Astrocyte of the hippocampus (primary cell): ENCODE measurements around the gene LUM.
"Not testable (repeated sequence)": the region's sequence is repeated elsewhere in the genome, so short reads cannot be mapped to it uniquely, and the experiment has no call there.

Experiments used
- DNase-seq: peaks from one replicate; pipeline ENCODE4 v3.0.0; 2011; ENCODE audit warnings: low read depth, low spot score

Gene LUM

DNA sequence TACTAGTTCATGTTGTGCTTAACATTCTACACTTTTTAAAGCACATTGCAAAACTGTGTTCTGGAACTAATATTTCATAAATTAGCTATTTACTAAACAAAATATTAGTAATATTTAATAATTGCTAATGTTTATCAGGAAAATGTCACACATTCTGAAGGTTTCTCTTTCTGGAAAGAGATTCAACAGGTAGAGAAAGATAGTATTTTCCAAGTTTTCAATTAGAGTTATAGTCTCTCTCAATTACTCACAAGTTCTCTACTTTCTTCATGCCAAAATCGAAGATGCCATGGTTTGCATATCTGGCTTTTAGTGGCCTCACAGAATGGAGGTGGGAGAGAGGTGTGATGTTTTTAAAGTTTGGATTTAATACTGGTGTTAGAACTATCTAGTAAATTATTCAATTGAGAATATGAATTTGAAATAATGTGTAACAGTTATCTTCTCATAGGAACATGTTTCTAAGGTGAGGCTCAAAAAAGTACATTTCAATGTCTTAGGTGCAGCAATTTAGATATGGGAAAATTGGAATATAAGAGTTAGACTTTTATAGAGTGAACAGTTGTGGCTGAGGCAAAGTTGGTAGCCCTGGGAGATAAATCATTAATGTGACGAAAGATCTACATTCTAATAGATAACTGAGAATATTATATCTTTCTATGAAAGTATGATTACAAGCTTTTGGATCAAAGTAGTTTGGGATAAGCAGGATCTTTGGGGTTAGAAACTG lies 1.5 kb downstream of the LUM start:
- no peak for DNase-seq

GRCh38 chr12:91109148-91109564 lies 2.1 kb downstream of the LUM start:
- peak; percentile 68 for DNase-seq

DNA sequence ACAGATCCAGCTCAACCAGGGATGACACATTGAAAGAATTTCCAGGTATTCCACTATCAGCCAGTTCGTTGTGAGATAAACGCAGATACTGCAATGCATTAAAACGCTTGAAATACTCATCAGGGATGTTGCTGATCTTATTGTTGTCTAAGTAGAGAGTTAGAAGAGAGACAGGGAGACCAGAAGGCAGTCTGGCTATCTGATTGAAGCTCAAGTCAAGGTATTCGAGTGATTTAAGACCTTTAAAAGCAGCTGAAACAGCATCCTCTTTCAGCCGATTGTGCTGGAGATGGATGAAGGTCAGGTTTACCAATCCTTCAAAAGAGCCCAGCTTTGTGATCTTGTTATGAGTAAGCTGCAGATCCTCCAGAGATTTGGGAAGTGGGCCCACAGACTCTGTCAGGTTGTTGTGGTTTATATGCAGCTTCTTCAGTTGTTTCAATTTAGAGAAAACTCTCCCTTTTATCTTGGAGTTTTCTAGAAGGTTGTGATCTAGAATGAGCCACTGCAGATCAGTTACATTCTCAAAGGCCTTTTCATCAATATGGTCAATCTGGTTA lies 3.0 kb downstream of the LUM start:
- DNase-seq = no peak

DNA sequence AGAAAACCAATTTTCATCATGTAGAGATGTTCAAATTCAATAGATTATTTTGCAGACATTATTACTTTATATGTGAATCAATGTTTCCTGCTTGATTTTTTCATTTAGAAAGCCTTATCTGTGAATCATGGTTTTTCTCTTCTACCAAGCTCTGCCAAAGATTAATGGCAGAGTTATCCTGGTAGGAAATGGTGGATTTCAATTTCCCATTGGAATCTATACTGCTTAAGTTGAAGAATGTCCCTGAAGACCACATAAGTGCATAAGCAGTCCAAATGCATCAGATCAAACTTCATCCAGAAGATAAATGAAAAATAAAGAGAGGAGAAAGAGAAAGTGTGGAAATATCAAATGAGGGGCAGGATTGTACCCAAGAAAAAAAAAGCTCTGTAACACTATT lies 5.0 kb downstream of the LUM start:
- DNase-seq = no peak

DNA sequence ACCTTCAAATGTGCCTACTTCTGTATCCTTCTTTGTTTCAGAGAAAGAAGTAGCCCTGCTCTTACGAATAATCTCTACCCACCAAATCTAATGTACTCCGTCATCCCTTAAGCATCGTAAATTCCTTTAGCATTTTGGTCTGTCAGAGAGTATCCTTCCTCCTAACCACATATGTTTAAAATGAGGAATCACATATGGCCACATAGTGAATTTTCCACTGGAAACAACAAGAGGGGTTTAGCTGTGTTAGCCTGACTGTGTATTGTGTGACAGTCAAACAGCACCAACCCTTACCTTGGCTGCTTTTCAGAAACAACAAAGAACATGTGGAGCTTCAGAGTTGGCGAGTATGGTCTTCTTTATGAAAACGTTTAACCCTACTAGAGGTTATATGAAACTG lies 5.5 kb downstream of the LUM start:
- DNase-seq = no peak

- no peak for DNase-seq
Observed at GRCh38 chr12:91104812-91105466, 6.4 kb downstream of the LUM start.

DNA sequence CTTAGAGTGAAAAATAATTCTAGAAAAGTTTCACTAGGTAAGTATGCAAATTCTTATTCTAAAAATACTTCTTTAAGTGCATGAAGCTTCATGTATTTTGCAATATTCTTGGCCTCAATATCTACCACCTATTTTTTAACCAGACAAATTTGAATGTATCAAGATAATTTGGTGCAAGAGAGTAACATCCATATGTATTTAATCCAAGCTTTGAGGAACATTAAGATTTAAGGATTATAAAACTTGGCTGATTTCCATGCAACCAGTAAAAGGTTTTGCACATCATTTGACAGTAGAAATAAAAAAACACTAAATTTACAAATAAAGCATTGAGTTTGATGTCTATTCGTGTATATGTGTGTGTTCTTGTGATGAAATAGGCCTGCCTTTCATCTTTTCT lies 7.7 kb downstream of the LUM start:
- no peak for DNase-seq

- no peak for DNase-seq
Observed at GRCh38 chr12:91103101-91103500, 8.2 kb downstream of the LUM start.

DNA sequence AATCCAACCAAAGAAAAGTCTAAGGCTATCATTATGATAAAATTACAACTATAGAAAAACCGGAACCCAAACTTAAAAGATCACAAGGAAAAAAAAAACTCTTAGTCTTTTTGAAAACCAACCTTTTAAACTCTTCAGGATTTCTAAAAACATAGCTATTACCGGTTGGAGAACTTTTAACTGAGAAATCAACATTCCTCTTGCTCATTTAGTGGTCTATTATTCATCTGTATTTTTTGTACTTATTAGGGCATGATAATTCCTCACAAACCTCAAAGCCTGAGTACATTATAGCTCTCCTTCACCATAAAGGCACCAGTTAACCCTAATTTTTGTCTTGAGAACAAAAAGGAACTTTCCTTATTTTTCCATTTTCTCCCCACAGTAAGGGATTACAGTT lies 10.4 kb downstream of the LUM start:
- peak; percentile 74 for DNase-seq

DNA sequence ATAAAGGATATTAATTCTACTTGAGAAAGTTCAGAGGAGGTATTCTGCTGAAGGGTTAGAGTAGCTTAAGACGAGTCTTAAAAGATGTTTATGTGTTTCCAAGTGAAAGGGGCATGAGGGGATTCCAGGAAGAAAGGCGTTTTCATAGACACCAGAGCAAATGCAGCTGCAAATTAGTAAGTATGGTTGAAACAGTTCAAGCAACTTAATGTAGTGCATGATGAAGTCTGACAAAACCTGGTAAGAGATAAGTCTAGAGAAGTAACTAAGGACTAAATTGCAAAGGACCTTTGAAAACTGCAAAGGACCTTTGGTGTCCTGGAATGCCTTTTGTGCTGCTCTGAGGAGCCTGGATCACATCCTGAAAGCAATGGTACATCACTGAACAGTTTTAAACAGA lies 11.5 kb downstream of the LUM start:
- no peak for DNase-seq

DNA sequence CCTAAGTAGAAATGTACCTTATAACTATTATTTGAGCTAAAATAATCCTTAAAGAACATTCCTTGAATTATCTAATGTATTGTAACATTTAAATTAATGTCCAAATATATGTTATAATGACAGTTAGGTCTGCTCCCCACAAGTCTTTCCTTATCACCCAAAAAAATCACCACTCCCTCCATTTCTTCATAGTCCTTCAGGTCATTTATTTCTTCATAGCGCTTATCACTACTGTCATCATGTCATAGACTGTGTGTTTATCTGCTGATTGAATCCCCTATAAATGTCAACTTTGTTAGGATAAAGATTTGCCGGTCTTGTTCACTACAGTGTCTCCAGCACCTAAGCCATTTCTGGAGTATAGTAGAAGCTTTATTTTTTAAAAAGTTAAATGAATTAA lies 12.0 kb downstream of the LUM start:
- no peak for DNase-seq

- DNase-seq = peak; percentile 95
Observed at GRCh38 chr12:91098941-91099340, 12.4 kb downstream of the LUM start.

- peak; percentile 41 for DNase-seq
Observed at GRCh38 chr12:91098461-91098860, 12.8 kb downstream of the LUM start.

DNA sequence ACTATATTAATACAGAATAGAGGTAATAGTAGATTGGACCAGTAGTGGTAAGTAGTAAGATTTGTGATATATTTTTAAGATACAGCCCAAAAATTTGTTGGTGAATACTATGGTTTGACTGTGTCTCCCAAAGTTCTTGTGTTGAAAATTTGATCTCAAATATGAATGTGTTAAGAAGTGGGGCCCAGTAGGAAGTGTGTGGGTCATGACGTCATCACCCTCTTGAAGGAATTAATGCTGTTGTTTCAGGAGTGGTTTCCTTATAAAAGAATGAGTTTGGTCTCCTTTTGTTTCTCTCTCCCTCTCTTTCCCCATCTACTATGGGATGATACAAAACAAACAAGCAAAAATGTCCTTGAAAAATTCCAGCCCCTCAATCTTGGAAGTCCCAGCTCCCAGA lies 16.3 kb downstream of the LUM start:
- no peak for DNase-seq

GRCh38 chr12:91094032-91094662 lies 17.1 kb downstream of the LUM start:
- no peak for DNase-seq

- DNase-seq = no peak
Observed at GRCh38 chr12:91093341-91093740, 18.0 kb downstream of the LUM start.

- DNase-seq = peak; percentile 33
Observed at GRCh38 chr12:91091916-91092715, 19.2 kb downstream of the LUM start.

DNA sequence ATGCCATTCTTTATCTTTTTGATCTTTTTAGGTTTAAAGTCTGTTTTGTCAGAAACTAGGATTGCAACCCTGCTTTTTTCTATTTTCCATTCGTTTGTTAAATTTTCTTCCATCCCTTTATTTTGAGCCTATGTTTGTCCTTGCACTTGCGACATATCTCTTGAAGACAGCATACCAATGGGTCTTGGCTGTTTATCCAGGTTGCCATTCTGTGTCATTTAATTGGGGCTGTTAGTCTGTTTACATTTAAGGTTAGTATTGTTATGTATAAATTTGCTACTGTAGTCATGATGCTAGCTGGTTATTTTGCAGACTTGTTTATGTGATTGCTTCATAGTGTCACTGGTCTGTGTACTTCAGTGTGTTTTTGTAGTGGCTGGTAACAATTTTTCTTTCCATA lies 21.3 kb downstream of the LUM start:
- not testable (repeated sequence) for DNase-seq

DNA sequence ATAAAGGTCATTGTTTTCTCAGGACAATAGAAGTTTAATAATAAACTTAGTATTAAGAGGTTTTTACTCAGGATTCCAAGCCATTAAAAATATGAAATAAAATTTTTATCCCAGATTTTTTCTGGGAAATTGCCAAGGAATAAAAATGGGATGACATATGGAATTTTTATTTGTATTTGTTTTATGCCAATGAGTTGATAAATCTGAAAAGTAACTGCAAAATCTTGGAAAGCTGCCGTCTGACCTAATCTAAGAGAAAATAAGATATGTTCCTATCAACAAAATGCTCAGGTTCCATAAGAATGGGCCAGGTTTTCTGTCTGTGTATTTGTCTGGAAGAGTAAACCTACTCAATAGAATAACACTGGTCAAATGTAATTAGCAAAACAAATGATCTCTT lies 31.3 kb downstream of the LUM start:
- DNase-seq = no peak

DNA sequence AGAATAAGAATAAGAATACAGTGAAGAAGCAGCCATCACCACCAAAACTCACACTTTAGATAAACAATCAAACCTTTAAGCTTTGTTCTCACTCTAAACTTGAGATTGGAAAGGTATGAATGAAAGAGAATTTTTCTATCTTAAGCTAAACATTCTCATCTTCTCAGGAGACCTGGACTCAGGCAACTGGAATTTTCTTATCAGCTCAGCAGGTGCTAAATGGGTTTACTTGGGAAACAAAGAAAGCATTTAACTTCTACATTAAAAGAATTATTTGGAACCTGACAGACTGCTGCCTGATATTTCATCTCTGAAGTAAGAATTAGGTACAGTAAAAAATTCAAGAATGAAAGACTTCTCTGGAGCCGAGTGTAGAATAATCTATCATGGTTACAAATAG lies 32.8 kb downstream of the LUM start:
- DNase-seq = no peak

- no peak for DNase-seq
Observed at GRCh38 chr12:91077228-91077954, 33.9 kb downstream of the LUM start.
